IgD-negative memory B cell (primary cell): ENCODE data around the gene C4BPA. TPM values are rescaled to one million over a fixed set of nuclear protein-coding genes. Genes with fewer than 3 reads are reported as not detected.

Experiments used
- H3K27ac Mint-ChIP-seq, 3 donors: one replicate each; pipeline ENCODE4 v1.8.0; 2020 to 2022; ENCODE audit warnings: mild to moderate bottlenecking in 3 of 3, mixed read lengths in 3 of 3, moderate library complexity in 1 of 3
- H3K27me3 Mint-ChIP-seq: one replicate; pipeline ENCODE4 v1.8.0; 2021; ENCODE audit warnings: mixed read lengths
- H3K36me3 Mint-ChIP-seq: one replicate; pipeline ENCODE4 v1.8.0; 2020; ENCODE audit warnings: mild to moderate bottlenecking, mixed read lengths
- H3K4me1 Mint-ChIP-seq, 3 donors: one replicate each; pipeline ENCODE4 v1.8.0; 2020 to 2022; ENCODE audit warnings: mixed read lengths in 3 of 3, mild to moderate bottlenecking in 1 of 3
- H3K4me3 Mint-ChIP-seq, 4 donors: one replicate each; pipeline ENCODE4 v1.8.0; 2020 to 2022; ENCODE audit warnings: mild to moderate bottlenecking in 4 of 4, mixed read lengths in 4 of 4, moderate library complexity in 3 of 4
- H3K9me3 Mint-ChIP-seq, 3 donors: one replicate each; pipeline ENCODE4 v1.8.0; 2020 to 2021; ENCODE audit warnings: mixed read lengths in 3 of 3, mild to moderate bottlenecking in 1 of 3
- polyA plus RNA-seq: library from polyadenylated mRNA; unstranded; fragments of 300-500 nt; fragmentation: Illumina TruSeq; gene quantifications from one replicate; pipeline ENCODE4 v1.2.3, GENCODE V29; 2021

The C4BPA gene
- polyA plus RNA-seq, 1 donor from 2014 or later: not detected

DNA sequence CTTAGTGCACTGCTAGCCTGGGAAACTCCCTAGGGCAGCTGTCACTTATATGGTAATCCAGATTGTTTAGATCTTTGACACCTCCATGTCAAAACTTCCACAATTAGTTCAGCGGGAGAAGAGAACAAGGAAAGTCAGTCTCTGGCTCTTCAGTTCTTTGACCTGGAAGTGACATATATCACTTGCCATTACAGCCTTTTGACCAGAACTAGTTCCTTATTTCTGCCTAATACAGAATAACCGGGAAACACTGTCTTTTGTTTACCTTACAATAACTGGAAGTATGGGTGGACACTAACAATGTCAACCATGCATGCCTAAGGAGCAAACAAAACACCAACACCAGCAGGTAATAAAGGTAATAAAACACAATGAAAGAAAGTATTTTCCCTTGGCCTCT, 68.3 kb downstream of the C4BPA start:
- H3K27ac Mint-ChIP-seq: peak overlapping the region in 1 of 3 donors; percentile 65
- no peak overlapping the region for H3K4me3 Mint-ChIP-seq
- H3K4me1 Mint-ChIP-seq: peaks cover 0 to 8% (median 8%) of the 10 kb centered on the region in 3 donors
- peaks cover under 1% of the 10 kb centered on the region for H3K36me3 Mint-ChIP-seq
- H3K9me3 Mint-ChIP-seq: no peaks in the 10 kb centered on the region
- H3K27me3 Mint-ChIP-seq: no peaks in the 10 kb centered on the region

DNA sequence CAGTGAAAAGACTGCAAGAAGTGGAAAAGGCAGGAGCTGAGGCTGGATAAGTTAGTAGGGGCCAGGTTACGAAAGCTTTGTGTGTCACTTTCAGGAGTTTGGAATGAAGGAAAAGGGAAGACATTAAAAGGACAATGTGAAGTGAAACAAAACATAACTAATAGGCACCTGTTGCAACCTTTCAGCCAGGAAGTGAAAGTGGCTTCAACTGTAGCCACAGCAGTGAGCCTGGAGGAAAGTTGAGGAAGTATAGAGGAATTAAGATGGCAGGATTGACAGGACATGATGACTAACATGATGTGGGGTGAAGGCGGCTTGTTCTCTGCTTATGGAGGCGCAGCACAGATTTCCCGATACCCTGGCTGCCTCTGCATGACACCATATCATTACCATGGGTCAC, 68.9 kb downstream of the C4BPA start:
- peak overlapping the region in 1 of 3 donors; percentile 65 for H3K27ac Mint-ChIP-seq
- peaks cover 2% of the 10 kb centered on the region for H3K36me3 Mint-ChIP-seq
- H3K27me3 Mint-ChIP-seq: no peaks in the 10 kb centered on the region
- no peak overlapping the region for H3K4me3 Mint-ChIP-seq
- H3K9me3 Mint-ChIP-seq: no peaks in the 10 kb centered on the region
- peaks cover 0 to 8% (median 8%) of the 10 kb centered on the region in 3 donors for H3K4me1 Mint-ChIP-seq

DNA sequence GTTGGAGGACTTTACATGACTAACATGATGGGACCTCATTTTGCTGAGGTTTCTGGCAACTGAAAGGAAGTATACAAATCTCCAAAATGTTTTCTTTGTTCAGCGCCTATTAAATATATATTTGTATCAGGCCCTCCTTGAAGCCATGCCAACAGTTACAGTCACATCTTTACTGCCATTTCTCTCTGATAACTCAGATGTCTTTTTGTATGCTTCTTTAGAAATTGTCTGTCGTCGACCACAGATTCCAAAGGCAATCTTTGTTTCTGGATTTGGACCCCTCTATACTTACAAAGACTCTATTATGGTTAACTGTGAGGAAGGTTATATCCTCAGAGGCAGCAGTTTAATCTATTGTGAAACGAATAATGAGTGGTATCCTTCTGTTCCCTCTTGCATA, 69.4 kb downstream of the C4BPA start:
- no peaks in the 10 kb centered on the region for H3K27me3 Mint-ChIP-seq
- H3K4me1 Mint-ChIP-seq: peaks cover 0 to 8% (median 8%) of the 10 kb centered on the region in 3 donors
- H3K9me3 Mint-ChIP-seq: no peaks in the 10 kb centered on the region
- no peak overlapping the region for H3K4me3 Mint-ChIP-seq
- peaks cover 2% of the 10 kb centered on the region for H3K36me3 Mint-ChIP-seq
- H3K27ac Mint-ChIP-seq: peak overlapping the region in 1 of 3 donors; percentile 65

DNA sequence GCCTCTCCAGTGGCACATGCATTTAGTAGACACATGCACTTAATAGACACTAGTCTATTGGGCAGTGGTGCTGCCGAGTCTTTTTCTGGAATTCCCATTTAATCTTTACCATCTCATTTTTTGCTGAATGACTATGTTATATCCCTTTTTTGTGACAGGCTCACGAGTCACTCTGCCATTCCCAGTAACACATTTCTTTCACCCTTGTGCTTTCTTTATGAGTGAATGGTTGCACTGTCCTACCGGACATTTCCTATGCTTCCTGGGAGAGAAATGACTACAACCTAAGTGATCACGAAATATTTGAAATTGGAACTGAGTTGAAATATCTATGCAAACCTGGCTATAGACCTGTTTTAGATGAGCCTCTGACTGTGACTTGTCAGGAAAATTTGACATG, 70.9 kb downstream of the C4BPA start:
- Mint-ChIP-seq H3K9me3 (no peaks in the 10 kb centered on the region), H3K36me3 (peaks cover 2% of the 10 kb centered on the region), H3K4me1 (peaks cover 0 to 8% (median 8%) of the 10 kb centered on the region in 3 donors), H3K27me3 (no peaks in the 10 kb centered on the region), H3K27ac (no peak overlapping the region), H3K4me3 (no peak overlapping the region)

DNA sequence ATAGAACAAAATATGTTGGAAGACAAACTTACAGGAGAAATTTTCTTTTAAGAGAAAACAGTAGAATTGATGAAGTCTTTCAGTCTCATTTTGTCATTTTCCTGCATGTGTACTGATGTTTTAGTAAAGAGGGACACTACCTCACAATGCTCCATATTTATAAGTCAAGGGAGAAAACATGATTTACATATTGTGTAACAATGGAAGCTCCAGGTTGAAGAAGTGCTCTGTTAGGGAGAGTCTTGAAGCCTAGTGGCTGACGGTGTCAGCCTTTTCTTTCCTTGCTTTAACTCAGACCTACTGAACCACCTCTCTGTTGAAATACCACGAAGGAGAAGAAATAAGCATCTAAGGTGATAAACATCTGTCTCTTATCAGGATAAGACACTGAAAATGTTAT, 75.0 kb downstream of the C4BPA start:
- Mint-ChIP-seq H3K4me1 (no peaks in the 10 kb centered on the region), H3K4me3 (no peak overlapping the region), H3K27ac (no peak overlapping the region), H3K27me3 (no peaks in the 10 kb centered on the region), H3K36me3 (peaks cover 2% of the 10 kb centered on the region), H3K9me3 (no peaks in the 10 kb centered on the region)

DNA sequence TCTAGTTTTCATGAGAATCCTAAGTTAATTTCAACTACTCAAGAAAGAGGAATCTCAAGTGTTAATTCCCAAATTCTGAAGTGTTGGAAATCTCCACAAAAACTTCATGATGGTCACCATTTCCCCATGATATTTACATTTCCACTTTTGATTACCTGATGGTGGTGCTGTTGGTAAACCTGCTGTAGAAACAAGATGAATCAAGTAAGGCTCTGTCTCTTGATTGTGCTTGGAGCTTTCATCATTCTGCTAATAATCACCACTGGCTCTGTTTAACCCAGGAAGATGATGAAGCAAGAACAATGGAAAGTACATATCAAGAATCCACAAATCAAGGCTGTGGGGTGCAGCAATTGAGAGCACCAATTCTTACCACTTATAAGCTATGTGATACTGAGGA, 77.8 kb downstream of the C4BPA start:
- Mint-ChIP-seq H3K9me3 (no peaks in the 10 kb centered on the region), H3K27ac (no peak overlapping the region), H3K36me3 (peaks cover 2% of the 10 kb centered on the region), H3K4me3 (no peak overlapping the region), H3K4me1 (peaks cover 0 to 1% (median 0%) of the 10 kb centered on the region in 3 donors), H3K27me3 (peaks cover 1% of the 10 kb centered on the region)

DNA sequence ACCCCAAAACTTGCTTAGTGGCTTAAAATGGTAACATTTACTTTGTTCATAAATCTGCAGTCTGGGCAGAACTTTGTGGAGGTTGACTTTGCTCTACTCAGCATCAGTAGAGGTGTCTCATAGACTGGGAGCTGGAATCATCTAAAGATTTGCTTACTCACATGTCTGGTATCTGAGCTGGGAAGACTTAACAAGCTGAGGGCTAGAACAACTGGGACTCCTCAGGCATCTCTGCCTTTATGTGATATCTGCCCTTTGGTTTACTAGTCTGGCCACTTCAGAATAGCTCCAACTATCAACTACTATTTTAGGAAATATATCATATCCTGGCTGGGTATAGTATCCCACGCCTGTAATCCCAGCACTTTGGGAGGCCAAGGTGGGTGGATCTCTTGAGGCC, 82.5 kb downstream of the C4BPA start:
- Mint-ChIP-seq H3K4me1 (peaks cover 0 to 1% (median 0%) of the 10 kb centered on the region in 3 donors), H3K36me3 (no peaks in the 10 kb centered on the region), H3K9me3 (peaks cover 2 to 9% (median 5%) of the 10 kb centered on the region in 3 donors), H3K27ac (no peak overlapping the region), H3K4me3 (no peak overlapping the region), H3K27me3 (peaks cover 1% of the 10 kb centered on the region)

DNA sequence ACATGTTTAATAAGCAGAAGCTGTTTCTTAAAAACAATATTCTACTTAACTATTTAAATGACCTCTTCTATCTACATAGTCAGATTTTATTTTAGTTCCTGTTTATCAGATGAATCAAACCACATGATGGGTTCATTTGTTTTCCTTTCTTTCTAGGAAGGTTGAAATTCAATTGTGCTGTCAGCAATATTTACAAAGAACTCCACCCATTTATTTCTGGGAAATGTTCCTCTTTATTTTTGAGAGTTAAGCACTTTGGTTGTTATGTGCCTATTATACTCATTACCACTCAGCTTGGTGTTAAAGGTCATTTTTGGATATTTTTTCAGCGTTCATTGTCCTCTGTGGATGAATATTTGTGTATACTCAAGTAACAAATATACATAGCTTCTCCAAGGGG, 84.9 kb downstream of the C4BPA start:
- no peak overlapping the region for H3K4me3 Mint-ChIP-seq
- H3K27ac Mint-ChIP-seq: no peak overlapping the region
- peaks cover 0 to 1% (median 0%) of the 10 kb centered on the region in 3 donors for H3K4me1 Mint-ChIP-seq
- H3K27me3 Mint-ChIP-seq: peaks cover 4% of the 10 kb centered on the region
- no peaks in the 10 kb centered on the region for H3K36me3 Mint-ChIP-seq
- H3K9me3 Mint-ChIP-seq: peaks cover 2 to 9% (median 5%) of the 10 kb centered on the region in 3 donors

DNA sequence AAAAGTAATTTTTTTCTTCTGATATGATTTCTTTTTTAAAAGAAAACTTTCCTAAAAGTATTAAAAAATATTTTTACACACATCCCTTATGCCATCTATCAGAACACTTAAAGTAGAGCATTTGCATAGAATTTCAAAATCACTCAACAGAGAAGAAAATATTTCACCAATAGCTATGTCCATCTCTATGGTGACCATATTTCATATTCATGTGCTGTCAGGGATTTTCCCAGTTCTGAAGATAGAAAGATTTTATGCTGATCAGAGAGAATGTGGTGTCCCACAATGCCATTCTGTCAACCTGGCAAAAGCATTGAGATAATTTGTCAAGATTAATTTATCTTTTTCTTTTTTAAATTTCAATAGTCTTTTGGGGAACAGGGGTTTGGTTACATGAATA, 87.0 kb downstream of the C4BPA start:
- Mint-ChIP-seq H3K4me3 (no peak overlapping the region), H3K36me3 (no peaks in the 10 kb centered on the region), H3K4me1 (no peaks in the 10 kb centered on the region), H3K27me3 (peaks cover 8% of the 10 kb centered on the region), H3K27ac (no peak overlapping the region), H3K9me3 (peaks cover 4 to 9% (median 5%) of the 10 kb centered on the region in 3 donors)

DNA sequence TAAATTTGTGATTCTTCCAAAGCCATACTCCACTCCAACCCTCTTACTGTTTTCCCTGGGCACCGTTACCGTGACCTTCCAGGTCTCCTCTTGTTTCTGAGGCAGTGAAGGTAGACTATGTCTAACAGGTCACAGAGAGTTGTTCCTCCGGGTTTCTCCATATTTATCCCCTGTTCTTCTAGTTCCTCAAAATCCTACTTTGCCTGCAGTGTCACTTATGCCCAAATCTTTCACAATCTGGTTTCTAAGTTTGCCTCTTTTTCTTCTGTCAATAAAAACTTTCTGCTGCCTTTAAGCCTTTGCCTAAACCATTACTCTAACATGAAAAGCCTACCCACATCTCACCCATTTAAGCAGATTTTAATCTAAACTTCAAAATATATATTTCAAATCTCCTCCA, 87.7 kb downstream of the C4BPA start:
- H3K27me3 Mint-ChIP-seq: peaks cover 7% of the 10 kb centered on the region
- no peaks in the 10 kb centered on the region for H3K36me3 Mint-ChIP-seq
- no peak overlapping the region for H3K27ac Mint-ChIP-seq
- H3K4me3 Mint-ChIP-seq: no peak overlapping the region
- peaks cover 4 to 9% (median 5%) of the 10 kb centered on the region in 3 donors for H3K9me3 Mint-ChIP-seq
- H3K4me1 Mint-ChIP-seq: no peaks in the 10 kb centered on the region

DNA sequence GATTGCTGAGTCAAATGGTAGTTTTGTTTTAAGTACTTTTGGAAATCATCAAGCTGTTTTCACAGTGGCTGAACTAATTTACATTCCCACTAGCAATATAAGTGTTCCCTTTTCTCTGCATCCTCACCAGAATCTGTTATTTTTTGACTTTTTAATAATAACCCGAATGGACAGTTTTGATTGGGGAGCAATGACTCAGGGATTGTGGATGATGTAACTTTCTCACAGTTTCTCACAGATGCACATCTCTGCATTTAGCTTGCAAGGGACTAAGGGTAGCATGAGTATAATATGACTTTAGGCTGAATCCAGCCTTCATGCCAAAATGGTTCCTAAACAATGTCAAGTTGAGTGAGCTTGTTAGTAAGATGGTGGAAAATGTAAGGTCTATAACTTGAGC, 90.2 kb downstream of the C4BPA start:
- Mint-ChIP-seq H3K4me1 (no peaks in the 10 kb centered on the region), H3K36me3 (peaks cover 7% of the 10 kb centered on the region), H3K4me3 (no peak overlapping the region)

More for the DNA sequence above, 90.2 kb downstream of the C4BPA start:
- peaks cover 0 to 2% (median 2%) of the 10 kb centered on the region in 3 donors for H3K9me3 Mint-ChIP-seq
- no peak overlapping the region for H3K27ac Mint-ChIP-seq
- peaks cover 10% of the 10 kb centered on the region for H3K27me3 Mint-ChIP-seq

Other genes with a start within 250 kb of the C4BPA start
- gene IL20, start 238.6 kb upstream of the C4BPA start, polyA plus RNA-seq: not detected
- 43.5 TPM for gene IL24, start 206.8 kb upstream of the C4BPA start, polyA plus RNA-seq
- gene FCMR, start 182.3 kb upstream of the C4BPA start, polyA plus RNA-seq: 1,091 TPM
- gene PIGR, start 157.8 kb upstream of the C4BPA start, polyA plus RNA-seq: 0.40 TPM
- gene FCAMR, start 133.8 kb upstream of the C4BPA start, polyA plus RNA-seq: not detected
- 0.14 TPM for gene C1orf116, start 71.5 kb upstream of the C4BPA start, polyA plus RNA-seq
- 0.98 TPM for gene YOD1, start 53.0 kb upstream of the C4BPA start, polyA plus RNA-seq
- 2.2 TPM for gene PFKFB2, start 51.0 kb upstream of the C4BPA start, polyA plus RNA-seq
- not detected for gene C4BPB, start 15.4 kb upstream of the C4BPA start, polyA plus RNA-seq
- 111 TPM for gene CD55, start 217.4 kb downstream of the C4BPA start, polyA plus RNA-seq